ENCODE data around the gene ATP7B.

Gene ATP7B

DNA sequence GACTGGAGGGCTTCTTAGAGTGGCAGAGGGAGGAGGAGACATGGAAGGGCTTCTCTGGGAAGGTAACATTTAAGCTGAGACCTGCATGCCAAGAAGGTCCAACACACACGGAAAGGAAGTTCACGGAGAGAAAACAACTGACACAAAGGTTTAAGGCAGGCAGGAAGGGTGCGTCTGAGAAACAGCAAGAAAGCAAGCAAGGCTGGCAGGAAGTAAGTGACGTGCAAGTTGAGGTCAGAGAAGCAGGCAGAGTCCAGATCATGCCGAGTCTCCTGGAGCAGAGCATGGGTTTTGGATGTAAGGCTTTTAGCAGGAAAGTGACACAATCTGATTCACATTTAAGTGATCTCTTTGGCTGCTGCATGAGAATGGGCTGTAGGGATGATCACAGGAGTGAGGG, 60.5 kb downstream of the ATP7B start:
- no peak for DNase-seq (ENCODE audit: low read depth)

GRCh38 chr13:51946163-51946669, 65.0 kb downstream of the ATP7B start:
- DNase-seq (ENCODE audit: low read depth) = no peak

GRCh38 chr13:51945149-51945548, 66.1 kb downstream of the ATP7B start:
- no peak for DNase-seq (ENCODE audit: low read depth)

GRCh38 chr13:51944428-51944827, 66.8 kb downstream of the ATP7B start:
- DNase-seq (ENCODE audit: low read depth) = no peak

GRCh38 chr13:51943721-51944120, 67.5 kb downstream of the ATP7B start:
- no peak for DNase-seq (ENCODE audit: low read depth)

- no peak for DNase-seq (ENCODE audit: low read depth)
Measured at GRCh38 chr13:51942189-51942588, 69.1 kb downstream of the ATP7B start.

GRCh38 chr13:51938454-51938853, 72.8 kb downstream of the ATP7B start:
- no peak for DNase-seq (ENCODE audit: low read depth)

DNA sequence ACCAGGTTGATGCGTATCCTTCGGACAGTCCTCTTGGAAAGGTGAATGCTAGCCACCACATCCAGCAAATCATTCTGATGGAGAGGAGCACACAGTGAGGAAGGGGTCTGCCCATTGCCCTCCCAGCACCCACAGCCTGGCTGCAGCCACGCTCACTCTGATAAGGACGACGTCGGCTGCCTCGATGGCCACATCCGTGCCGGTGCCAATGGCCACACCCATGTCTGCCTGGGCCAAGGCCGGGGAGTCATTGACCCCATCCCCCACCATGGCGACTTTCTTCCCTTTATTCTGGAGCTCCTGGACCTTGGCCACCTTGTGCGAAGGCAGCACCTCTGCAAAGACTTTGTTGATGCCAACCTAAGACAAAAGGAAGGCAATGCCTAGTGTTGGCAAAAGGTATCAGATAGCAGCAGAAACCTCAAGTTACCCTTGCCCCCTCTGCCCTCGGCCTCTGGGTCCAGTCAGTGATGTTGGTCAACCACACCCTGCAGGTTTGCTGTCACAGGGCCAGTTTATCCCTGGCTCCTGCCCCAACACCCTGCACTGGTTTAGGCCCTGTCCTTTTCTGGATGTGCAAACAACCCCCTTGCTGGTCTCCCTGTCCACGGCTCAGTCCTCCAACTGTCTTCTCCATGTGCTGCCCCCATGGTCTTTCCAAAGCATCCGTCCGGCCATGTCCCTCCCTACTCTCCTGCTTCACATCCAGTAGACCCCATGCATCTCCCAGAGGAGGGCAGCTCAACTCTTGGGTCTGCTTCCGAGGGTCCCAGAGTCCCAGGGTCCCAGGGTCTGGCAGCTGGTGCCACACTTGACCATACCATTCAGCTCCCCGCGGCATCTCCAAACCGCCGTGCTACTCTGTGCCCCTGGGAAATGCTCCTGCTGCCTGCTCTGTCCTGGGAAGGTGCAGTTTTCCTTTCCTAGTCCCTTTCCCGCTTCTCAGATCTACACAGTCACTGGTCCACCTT, 73.6 kb downstream of the ATP7B start:
- DNase-seq (ENCODE audit: low read depth) = no peak

GRCh38 chr13:51935326-51936171, 75.7 kb downstream of the ATP7B start:
- DNase-seq (ENCODE audit: low read depth) = no peak

- DNase-seq (ENCODE audit: low read depth) = no peak
Measured at GRCh38 chr13:51934461-51935087, 76.7 kb downstream of the ATP7B start.

GRCh38 chr13:51933466-51934058, 77.7 kb downstream of the ATP7B start:
- DNase-seq (ENCODE audit: low read depth) = no peak

DNA sequence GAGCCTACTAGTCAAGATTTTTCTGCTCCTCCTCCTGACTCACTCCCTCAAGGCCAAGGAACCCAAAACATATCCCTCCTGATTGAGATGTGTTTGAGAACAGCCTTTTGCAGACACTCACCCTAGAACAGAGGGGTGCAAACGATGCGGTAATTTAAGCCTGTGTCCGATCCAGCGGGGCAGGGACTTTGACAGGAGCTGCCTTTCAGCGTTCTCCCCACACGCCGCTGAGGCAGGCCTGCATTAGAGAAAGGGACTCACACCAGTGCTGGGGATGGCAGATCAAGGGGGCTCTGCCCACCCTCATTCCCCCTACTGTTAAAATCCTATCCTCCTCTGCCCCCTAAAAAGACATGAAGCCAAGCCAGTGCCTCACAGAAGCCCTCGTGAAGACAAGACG, 79.0 kb downstream of the ATP7B start:
- no peak for DNase-seq (ENCODE audit: low read depth)

- DNase-seq (ENCODE audit: low read depth) = no peak
Measured at GRCh38 chr13:51931606-51932005, 79.6 kb downstream of the ATP7B start.

DNA sequence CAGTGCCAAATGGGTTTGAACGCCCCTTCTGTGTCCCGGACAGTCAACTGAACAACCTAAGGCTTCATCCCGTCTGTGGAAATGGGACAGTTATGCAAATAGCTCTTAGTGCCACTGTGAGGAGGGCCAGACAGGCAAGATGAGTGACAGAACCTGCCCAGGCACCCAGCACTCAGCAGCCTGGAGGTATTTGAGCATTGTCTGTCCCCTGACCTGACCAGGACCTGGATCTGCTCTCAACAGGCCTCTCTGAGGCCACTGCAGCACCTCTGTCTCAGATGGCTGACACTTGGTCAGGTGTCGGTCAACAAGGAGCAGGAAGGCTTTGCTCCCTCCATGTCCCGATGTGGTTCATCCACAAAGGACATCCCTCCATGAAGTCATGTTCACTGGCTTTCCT, 81.6 kb downstream of the ATP7B start:
- DNase-seq (ENCODE audit: low read depth) = no peak

GRCh38 chr13:51928231-51928630, 83.0 kb downstream of the ATP7B start:
- no peak for DNase-seq (ENCODE audit: low read depth)

DNA sequence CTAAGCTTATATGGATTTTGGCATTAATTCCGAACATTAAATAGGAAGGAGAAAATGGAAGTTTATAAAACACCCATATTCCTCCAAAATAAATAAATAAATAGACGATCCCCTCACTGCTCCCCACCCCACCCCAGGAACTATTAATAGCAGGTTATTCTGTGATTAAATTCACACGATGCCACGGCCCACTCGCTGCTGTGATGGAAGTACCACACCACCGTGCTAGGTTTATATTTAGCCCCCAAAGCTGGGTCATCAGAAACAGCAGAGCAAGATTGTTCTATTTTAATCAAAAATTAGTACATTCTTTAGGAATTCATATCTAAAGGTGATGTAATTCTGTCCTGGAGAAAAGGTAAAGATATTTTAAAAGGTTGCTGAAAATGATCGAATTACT, 84.1 kb downstream of the ATP7B start:
- DNase-seq (ENCODE audit: low read depth) = no peak

DNA sequence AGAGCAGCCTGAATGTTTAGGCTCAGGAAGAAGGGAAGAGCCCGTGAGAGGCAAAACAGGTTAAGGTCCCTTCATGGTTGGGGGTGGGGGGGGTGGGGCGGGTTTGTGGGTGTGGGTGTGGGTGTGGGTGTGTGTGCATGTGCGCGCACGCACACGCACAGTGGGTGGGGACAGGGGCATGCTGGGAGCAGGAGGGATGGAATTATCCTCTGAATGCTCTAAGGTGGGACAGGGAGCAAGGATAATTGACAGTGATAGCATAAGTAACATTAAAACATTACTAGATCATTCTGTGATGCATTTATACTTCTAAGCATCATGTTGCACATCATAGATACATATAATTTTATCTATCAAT, 84.7 kb downstream of the ATP7B start:
- DNase-seq (ENCODE audit: low read depth) = no peak

DNA sequence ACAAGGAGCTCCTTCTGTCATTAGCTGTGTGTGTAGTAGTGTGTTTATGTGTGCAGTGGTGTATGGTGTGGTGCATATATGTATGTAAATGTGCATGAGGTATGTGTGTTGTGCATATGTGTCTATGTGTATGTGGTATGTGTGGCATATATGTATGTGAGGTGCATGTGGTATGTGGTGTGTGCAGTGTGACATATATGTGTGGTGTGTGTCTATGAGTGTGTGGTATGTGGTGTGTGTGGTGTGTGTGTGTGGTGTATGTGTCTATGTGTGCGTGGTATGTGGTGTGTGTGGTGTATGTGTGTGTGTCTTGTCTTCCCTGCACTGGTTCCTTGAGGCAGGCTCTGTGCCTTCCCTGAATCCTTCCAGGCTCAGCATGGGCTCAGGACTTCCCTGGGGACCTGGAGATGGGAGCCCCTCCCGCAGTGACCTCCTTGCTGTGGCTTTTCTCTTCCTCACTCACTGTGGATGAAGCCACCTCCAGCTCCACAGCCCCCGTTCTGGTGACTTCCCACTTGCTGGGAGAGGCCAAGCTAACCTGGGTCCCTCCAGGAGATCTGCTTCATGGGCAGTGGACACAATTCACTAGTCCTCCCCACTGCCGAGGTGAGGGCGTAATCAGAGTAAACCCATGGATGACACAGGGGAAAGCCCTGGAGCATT, 85.3 kb downstream of the ATP7B start:
- DNase-seq (ENCODE audit: low read depth) = no peak

DNA sequence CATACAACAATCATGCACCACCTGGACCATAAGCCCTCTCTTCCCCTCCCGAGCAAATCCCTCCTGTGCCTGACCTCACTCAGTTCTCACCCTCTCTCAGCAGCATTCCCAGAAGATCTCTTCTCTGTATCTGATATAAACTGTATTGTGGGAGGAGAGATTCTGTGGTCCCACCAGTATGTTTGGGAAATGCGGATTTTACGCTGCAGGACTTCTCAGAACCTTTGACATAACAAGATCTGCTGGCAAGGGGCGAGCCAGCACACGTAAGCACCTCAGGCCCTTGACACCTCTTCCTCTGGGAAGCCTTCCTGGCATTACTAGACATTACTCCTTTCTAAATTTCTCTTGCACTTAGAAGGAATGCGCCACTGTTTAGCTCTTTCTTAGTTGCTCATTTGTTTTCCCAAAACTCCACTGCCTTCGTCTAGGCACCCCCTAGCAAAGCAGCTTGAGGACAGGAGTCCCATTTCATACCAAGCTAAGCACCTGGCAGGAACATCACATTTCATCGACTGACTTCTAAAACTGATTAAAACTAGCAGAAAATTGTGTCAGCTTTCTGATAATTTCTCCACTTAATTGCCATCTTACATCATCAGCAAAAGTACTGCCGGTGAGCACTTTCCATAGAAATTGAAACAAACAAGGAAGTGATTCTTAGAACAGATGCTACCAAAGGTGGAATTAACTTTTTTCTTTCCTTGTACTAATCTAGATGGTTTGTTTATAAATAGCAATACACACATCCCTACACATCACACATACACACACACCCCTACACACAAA, 86.3 kb downstream of the ATP7B start:
- no peak for DNase-seq (ENCODE audit: low read depth)

DNA sequence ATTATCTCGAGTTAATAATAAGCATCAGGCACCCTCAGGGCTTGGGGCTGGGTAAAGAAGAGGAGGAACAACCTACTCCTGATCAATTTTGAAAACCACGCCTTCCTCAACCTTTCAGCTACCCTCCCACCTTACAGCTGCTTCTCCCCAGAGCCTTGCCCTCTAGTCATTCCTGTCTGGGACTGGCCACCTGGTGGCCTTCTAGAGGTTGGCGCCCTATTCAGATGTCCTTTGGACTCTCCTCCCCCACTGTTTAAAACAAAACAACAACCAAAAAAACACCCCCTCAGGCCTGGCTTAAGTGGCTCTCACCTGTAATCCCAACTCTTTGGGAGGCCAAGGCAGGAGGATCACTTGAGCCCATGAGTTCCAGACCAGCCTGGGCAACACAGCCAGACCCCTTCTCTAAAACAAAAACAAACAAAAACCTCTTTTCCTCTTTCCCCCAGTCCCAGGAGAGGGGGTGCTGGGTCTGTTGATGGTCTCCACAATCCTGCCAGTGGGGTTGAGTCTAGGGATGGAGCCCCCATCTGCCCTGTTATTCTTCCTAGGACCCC, 87.2 kb downstream of the ATP7B start:
- DNase-seq (ENCODE audit: low read depth) = no peak

All from stimulated activated CD8-positive, alpha-beta memory T cell treated with anti-CD3 and anti-CD28 coated beads, Interleukin-12 subunit alpha, Interleukin-12 subunit beta, amount 100 ng/mL, for 4 hours (primary cell).